Glomerular endothelial cell (primary cell): Measurements from ENCODE around the gene COX17. TPM values are rescaled to one million over a fixed set of nuclear protein-coding genes. Genes with fewer than 3 reads are reported as not detected.
"Not testable (repeated sequence)": the region's sequence is repeated elsewhere in the genome, so short reads cannot be mapped to it uniquely, and the experiment has no call there.

Source experiments
- DNase-seq: peaks from one replicate; pipeline ENCODE4 v3.0.0-alpha.2; 2011; ENCODE audit warnings: low read depth, low spot score; ENCODE audit errors: extremely low read depth
- total RNA-seq: library from RNA; depleted of rRNA; stranded (reverse); fragments of >200 nt; gene quantifications from 2 replicates; pipeline ENCODE4 v1.2.3, GENCODE V29; 2015

The COX17 gene
- 19.0 and 29.3 TPM in 2 replicates for total RNA-seq

GRCh38 chr3:119676771-119677640 lies at the start of gene COX17:
COX17 (minus strand) TSS chr3:119677406; CDS start chr3:119677310, 96 bp downstream.
- peak; percentile 75 for DNase-seq

GRCh38 chr3:119726909-119727308 lies 49.7 kb upstream of the COX17 start:
- no peak for DNase-seq

GRCh38 chr3:119723022-119723421 lies 45.8 kb upstream of the COX17 start:
- DNase-seq: no peak

GRCh38 chr3:119717520-119717919 lies 40.3 kb upstream of the COX17 start:
- no peak for DNase-seq

- no peak for DNase-seq
These were observed 39.8 kb upstream of the COX17 start for GRCh38 chr3:119716998-119717397.

- no peak for DNase-seq
These were observed 37.9 kb upstream of the COX17 start for GRCh38 chr3:119715105-119715504.

GRCh38 chr3:119703820-119704531 lies 26.8 kb upstream of the COX17 start:
- DNase-seq: no peak

- DNase-seq: no peak
These were observed 25.6 kb upstream of the COX17 start, which contains the start of gene CFAP91 for GRCh38 chr3:119702530-119703527. CFAP91 (plus strand) TSS chr3:119703022; CDS start chr3:119703099, 77 bp downstream.

- DNase-seq: no peak
These were observed 23.9 kb upstream of the COX17 start for GRCh38 chr3:119700920-119701734.

- DNase-seq: no peak
These were observed 23.2 kb upstream of the COX17 start for GRCh38 chr3:119700269-119700919.

GRCh38 chr3:119697394-119697793 lies 20.2 kb upstream of the COX17 start:
- DNase-seq: no peak

- no peak for DNase-seq
These were observed 18.3 kb upstream of the COX17 start for GRCh38 chr3:119695480-119695879.

- no peak for DNase-seq
These were observed 12.9 kb upstream of the COX17 start for GRCh38 chr3:119690043-119690656.

- DNase-seq: no peak
These were observed 6.2 kb upstream of the COX17 start for GRCh38 chr3:119683421-119683820.

- no peak for DNase-seq
These were observed 4.1 kb upstream of the COX17 start for GRCh38 chr3:119681279-119681678.

GRCh38 chr3:119679874-119680273 lies 2.7 kb upstream of the COX17 start:
- no peak for DNase-seq

GRCh38 chr3:119678209-119678608 lies 1.0 kb upstream of the COX17 start:
- DNase-seq: not testable (repeated sequence)

GRCh38 chr3:119677641-119677934 lies 382 bp upstream of the COX17 start:
- DNase-seq: no peak

- DNase-seq: no peak
These were observed 1.2 kb downstream of the COX17 start for GRCh38 chr3:119676020-119676419.
